ENCODE measurements around the gene ADARB2.
"Not testable (repeated sequence)": the region's sequence is repeated elsewhere in the genome, so short reads cannot be mapped to it uniquely, and the experiment has no call there.

The ADARB2 gene

DNA sequence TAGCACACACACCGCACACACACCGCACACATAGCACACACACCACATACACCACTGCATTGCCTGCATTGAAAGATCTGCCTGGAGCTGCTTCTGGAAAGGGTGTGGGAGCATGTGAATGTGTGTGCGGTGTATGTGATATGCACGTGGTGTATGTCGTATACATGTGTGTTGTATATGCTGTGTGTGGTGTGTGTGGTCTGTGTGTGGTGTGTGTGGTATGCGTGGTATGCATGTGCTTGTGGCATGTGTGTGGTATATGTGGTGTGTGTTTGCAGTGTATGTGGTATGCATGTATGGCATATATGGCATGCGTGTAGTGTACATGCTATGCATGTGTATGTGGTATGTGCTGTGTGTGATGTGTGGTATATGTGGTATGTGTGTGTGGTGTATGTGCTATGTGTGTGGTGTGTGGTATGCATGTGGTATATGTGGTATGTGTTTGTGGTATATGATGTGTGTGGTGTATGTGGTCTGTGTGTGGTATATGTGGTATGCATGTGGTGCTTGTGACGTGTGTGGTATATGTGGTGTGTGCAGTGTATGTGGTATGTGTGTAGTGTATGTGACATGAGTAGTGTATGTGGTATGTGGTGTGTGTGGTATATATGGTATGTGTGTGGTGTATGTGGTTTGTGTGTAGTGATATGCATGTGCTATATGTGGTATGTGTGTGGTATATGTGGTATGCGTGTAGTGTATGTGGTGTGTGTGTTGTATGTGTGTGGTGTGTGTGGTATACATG is 505.0 kb downstream of the ADARB2 start:
- DNase-seq = no peak

DNA sequence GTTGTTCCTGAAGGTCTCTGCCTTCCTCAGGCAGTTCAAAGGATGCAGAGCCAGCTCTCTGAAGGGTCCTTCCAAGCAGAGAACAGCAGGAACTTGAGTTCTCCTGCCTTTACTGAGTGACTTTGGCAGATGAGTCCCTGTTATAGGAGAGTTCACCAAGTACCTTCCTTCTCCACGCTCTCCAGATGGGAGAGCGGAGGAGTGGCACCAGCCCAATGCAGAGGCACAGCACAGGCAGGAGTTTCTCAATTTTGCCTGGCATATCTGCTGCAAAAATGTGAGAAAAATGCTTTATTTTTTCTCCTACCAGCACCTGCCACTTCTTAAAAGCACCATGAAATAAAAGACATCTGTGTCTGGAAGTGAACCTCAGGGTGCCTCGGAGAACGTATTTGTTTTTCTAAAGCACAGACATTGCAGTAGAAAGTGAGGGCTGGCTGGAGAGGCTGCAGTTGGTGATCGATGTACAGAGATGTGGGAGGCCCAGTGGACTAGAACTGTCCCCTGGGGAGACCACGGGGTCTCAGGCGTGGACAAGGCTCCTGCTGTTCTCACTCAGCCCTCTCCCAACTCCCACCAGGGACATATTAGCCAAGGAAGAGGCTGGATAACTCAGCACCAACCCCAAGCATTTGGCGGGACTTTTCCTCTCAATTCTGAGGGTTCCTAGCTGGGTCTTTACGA is 506.6 kb downstream of the ADARB2 start:
- no peak for DNase-seq

DNA sequence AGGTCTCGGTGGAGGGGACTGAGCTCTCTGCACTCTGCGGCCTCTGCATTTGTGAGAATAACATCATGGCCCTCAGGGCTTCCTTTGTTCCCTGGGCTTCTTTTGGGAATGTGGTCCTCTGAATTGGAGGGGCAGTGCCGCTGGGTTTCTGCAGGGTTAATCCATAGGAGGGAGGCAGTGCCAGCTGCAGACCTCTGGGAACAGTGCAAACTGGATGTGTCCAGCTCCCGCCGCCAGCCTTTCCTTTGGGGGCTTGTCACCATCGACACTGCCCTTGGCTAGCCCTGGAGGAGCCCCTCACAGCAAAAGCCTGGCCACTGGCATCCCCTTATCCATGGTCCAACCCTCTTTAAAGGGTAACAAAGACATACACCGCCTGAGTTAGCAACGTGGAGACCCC is 507.2 kb downstream of the ADARB2 start:
- no peak for DNase-seq

DNA sequence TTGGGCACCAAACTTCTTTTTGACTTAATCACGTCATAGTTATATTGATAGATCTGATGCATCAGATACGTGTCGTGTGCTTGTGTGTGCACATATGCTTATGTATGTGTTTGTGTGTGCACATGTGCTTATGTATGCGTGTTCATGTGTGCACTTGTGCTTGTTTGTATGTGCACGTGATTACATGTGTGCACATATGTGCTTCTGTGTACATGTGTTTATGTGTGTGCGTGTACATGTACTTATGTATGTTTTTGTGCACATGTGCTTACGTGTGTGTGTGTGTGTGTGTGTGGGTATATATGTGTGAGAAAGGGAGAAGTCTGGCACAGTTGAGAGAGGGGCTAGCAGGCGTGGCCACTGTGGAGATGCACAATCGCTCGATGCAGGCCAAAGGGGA is 507.8 kb downstream of the ADARB2 start:
- no peak for DNase-seq

DNA sequence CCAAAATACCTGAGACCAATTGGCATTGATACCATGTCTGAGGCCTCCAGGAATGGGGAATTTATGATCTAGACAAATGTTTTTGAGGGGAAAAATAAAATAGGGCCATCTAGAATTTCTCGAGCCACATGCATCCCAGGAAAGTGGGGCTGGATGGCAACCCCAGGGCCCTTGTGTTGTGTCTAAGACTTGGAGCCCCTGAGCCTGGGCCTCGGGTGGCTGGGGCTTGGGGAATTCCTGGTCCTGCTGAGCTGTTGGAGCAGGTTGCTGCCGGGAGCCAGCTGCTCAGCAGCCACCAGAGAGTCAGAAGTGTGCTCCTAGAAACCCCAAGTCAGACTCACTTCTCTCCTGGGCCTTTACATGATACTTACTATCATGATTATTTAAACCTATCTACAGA is 508.2 kb downstream of the ADARB2 start:
- no peak for DNase-seq

DNA sequence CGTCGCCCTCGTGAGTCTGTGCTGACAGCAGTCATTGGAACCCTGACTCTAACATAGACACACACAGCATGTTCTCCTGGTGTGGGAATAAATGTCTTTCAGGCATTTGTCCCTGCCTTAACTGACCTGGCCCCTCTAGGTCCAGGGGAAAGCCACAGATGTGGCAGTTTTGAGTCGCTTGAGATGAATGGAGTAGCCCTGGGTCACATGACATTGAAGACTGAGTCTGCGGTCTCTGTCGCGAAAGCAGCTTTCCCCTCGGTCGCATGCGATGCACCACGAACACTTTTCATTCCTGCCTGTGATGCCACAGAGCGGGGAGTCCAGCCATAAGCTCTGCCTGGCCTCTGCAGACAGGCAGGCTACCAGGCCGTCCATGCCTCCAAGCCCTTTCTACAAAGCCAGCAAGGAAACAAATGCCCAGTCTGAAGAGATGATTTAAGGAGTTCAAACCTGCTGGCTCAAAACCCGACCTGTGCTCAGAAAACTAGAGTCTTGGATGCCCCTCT is 508.8 kb downstream of the ADARB2 start:
- DNase-seq = no peak

DNA sequence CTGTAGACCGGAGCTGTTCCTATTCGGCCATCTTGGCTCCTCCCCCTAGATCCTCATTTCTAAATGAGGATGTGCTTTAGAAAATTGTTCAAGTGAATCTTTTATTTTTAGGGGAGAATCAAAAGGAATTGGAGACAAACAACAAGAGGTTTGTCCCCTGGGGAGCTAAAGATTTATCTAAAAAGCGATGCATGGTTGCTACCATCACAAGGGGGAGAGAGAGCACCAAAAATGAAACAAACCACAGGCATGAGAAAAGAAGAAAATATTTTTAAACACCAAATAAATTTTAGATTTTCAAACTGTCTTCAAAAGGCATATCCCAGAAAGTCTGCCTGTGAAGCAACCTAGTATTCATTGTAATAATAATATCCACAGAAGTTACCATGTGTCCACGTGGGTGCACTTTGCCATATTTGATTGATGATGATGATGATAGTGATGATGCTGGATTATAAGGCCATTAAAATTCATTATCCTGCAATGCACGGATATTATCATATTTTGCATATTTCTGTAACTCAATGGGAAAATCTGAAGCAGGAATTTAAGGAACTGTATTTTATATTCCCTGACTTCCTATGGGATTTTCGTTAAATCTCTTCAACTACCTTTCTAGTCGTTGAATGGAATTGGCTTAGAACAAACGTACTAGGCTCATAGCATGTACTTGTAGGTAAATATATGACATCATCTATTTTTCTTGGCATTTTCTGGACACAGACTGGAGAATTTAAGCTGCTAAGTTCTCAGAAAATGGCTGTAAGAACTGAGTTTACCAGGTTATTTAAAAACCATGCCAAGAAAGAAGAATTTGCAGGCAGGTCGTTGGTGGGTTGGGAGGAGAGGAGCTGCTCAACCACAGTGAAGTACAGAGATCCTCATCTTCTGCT is 509.6 kb downstream of the ADARB2 start:
- DNase-seq = no peak

DNA sequence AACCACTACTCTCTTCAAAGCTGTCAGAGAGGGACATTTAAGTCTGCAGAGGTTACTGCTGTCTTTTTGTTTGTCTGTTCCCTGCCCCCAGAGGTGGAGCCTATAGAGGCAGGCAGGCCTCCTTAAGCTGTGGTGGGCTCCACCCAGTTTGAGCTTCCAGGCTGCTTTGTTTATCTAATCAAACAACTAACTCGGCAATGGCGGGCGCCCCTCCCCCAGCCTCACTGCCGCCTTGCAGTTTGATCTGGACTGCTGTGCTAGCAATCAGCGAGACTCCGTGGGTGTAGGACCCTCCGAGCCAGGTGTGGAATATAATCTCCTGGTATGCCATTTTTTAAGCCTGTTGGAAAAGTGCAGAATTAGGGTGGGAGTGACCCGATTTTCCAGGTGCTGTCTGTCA is 510.4 kb downstream of the ADARB2 start:
- not testable (repeated sequence) for DNase-seq

DNA sequence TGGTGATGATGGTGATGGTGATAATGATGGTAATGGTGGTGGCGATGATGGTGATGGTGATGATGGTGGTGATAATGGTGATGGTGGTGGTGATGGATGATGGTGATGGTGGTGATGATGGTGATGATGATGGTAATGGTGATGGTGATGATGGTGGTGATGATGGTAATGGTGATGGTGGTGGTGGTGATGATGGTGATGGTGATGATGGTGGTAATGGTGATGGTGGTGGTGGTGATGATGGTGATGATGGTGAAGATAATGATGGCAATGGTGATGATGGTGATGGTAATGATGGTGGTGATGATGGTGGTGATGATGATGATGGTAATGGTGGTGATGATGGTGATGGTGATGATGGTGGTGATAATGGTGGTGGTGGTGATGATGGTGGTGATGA is 517.5 kb downstream of the ADARB2 start:
- not testable (repeated sequence) for DNase-seq

DNA sequence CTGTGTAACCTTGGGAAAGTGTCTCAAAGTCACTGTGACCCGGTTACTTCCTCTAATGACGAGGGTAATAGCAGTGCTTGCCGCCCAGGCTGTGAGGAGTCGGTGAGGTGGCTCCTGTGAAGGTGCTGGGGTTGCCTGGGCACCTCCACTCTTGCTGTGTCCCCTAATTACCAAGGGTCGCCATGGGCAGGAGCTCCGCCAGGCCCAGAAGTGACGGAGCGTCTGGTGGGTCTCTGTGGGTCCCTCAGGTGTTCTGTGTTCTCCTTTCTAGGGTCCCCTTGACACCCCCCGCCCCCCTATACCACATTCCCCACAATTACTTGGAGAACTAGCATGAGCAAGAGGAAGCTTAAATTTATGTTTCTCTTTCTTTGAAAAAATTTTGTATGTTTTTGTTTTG is 519.7 kb downstream of the ADARB2 start:
- no peak for DNase-seq

DNA sequence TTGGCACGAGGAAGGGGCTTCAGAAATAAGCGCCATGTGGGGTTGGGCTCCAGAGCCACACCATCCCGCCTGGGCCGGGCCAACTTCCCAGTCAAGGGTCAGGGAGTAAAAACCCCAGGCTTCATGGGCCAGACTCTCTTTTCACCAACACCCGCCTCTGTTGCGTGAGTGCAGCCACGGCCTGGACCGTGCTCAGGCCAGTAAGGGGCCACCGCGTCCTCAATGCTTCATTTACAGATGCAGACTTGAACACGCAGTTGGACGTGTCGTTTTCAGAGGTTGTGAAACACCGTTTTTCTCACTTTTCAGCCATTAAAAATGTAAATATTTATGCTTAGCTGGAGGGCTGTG is 520.1 kb downstream of the ADARB2 start:
- no peak for DNase-seq

DNA sequence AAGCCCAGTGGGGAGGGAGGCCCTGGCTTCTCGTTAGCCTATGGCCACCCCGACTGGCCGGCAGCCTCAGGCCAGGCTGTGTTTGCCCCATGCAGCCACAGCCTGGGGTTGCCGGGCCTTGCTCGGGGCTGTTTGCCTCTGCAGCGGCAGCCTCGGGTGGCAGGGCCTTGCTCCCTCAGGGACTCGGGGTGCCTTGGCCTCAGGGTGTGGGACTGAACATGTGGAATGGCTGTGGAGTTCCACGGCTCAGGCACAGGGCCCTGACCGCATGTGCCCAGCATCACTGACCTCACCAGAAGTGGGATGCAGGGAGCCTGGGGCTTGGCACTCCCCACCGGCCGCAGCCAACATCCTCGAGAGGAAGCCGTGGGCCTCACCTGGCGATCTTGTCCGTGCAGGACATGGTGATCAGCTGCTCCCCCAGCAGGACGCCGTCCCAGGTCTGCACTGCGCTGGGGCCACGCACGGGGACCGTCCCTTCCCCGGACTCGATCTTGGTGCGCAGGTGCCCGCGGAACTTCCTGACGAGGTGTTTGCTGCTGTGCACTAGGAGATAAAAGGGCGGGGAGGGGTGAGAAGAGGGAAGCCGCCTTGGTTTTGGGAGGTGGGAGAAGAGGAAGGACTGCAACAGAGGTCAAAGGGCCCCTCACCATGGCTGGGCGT is 520.6 kb downstream of the ADARB2 start:
- no peak for DNase-seq

DNA sequence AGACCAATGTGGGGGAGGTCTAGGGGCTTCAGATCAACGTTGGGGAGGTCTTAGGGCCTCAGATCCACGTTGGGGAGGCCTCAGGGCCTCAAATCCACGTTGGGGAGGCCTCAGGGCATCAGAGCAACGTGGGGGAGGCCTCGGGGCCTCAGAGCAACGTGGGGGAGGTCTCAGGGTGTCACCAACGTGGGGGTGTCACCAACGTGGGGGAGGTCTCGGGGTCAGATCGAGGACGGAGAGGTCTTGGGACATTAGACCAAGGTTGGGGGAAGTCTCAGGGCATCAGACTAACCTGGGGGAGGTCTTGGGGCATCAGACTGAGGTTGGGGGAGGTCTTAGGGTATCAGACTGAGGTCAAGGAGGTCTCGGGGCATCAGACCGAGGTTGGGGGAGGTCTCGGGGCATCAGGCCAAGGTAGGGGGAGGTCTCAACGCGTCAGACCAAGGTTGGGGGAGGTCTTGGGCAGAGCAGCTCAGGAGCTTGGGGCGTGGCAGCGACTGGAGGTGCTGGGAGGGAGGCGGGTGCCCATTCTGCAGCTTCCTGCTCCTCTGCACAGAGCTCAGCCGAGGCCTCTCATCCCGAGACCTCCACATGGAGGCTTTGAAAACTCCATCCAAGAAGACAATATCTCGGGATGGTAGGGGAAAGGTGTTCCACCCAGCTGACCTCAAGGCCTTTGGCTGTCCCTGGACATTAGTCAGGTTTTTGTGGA is 521.3 kb downstream of the ADARB2 start:
- DNase-seq = no peak

DNA sequence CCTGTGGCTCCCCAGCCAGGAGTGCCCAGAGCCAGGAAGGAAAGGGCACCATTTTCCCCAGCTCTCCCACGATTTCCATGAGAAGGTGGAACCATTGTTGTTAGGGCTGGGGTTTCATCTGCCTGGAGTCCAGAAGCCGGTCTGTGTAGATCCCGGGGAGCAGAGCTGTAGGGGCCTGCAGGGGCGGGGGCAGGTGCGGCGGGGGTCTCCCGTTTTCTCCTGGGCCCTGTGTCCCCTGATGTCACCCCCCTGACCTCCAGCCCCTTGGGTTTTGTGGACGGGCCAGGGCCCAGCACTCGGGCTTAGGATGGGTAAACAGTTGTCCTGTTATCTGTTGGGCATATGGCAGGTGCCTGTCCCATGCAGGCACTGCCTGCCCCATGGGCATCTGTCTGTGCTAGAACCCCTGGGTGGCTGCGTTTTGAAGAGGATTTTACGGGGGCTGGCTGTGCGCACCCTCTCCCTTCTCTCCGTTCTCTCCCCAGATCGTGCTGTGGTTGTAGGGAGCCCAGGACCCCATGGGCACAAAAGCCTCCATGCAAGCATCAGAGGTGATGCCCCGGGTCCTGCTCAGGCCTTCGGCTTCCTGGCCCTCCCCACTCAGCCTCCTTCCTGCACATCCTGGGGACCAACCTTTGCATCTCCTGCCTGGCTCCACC is 522.3 kb downstream of the ADARB2 start:
- DNase-seq = no peak

DNA sequence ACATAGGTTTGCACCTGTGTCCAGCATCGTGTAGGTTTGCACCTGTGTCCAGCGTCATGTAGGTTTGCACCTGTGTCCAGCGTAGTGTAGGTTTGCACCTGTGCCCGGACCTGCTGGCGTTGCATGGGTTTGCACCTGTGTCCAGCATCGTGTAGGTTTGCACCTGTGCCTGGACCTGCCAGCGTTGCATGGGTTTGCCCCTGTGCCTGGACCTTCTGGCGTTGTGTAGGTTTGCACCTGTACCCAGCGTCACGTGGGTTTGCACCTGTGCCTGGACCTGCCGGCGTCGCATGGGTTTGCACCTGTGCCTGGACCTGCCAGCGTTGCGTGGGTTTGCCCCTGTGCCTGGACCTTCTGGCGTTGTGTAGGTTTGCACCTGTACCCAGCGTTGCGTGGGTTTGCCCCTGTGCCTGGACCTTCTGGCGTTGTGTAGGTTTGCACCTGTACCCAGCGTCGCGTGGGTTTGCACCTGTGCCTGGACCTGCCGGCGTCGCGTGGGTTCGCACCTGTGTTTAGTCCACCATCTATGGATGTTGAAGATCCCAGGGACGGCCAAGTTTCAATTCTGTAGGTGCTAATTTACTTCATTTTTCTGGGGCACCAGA is 523.2 kb downstream of the ADARB2 start:
- no peak for DNase-seq

DNA sequence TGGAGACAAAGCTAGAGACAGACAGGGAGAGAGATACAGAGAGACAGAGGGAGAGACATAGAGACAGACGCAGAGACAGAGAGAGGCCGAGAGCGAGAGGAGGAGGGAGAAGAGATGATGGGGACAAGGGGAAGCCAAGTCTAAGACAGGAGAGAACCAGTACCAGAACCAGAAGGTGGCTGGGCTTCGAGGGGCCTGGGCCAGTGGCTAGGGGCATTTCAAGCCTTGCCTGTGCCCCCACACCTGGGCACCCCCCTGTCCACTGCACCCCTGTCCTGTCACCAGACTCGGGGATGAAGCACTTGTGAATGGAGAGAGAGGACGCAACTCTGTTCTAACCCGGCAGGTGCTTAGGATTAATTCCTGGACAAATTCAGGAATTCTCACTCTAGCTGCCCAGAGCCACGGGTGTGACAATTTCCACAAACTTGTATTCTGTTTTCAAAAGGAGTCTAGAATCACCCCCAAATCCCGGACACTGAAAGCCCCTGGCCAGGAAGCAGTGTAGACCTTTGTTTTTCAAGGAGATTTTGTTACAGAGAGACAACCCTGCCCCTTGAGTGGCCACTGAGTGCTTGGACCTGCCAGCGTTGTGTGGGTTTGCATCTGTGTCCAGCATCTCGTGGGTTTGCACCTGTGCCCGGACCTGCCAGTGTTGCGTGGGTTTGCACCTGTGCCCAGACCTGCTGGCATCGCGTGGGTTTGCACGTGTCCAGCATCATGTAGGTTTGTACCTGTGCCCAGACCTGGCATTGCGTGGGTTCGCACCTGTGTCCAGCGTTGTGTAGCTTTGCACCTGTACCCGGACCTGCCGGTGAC is 523.9 kb downstream of the ADARB2 start:
- DNase-seq = no peak

DNA sequence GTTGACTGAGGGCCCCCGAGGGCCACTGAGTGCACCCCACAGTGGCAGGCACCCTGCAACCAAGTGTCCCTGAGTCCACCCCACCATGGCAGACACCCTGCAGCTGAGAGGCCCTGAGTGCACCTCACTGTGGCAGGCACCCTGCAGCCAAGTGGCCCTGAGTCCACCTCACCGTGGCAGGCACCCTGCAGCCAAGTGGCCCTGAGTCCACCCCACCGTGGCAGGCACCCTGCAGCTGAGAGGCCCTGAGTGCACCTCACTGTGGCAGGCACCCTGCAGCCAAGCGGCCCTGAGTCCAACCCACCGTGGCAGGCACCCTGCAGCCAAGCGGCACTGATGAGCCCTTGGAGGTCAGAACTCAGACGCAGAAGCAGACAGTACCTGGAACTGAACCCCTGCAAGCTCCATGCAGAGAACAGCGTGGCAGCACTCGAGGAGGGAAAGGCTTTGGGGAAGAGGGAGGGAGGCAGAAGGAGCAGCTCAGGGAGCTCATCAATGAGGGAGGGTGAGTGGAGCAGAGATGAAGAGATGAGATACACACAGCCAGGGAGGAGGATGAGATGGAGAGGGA is 524.7 kb downstream of the ADARB2 start:
- DNase-seq = no peak

DNA sequence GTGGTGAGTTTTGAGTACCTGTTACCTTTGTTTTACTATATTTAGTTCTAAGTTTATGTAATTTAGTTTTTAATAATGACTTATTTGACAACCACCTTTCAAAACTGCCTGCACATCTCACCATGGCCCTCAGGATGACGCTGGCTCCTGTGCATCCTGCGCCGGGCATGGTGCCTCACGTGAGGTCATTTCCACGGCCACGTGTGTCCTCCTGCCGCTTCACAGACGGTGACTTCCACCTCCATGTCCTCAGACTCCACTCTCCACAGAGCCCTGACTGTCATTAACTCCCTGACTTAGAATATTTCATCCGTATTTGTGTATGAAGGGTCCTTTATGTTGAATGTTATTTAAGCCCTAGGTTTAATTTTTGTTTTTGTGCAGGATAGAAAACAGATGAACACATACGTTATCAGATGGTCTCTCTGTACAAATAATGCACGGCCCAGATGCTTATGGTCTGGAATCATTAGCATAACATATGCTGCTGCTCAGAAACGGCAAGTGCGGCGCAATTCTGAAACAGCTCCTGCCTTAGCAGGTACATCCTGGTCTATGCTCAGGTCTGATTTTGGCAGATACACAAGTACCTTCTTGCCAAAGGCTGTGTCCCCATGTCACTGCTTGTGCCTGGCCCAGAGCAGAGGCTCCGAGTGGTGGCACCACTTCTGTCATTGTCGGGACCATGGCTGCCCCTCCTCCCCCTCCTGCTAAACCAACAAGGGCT is 525.3 kb downstream of the ADARB2 start:
- no peak for DNase-seq

DNA sequence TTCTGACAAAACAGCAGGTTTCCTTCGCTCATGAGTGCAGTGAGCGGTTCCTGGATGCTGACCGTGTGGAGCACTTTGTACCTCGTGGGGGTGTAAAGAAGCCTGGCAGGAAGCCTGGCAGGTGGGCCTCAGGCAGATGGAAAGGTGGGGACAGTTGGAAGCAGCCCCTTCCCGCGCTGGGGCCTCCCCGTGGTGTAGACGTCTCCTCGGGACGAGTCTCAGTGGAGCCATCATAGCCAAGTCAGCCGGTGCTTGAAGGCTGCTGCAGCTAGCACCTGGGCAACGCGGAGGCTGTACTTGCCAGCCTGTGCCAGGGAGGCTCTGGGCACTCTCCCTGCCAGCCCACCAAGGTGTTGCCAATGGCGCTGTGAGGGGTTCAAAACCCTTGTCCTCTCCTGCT is 526.7 kb downstream of the ADARB2 start:
- DNase-seq = no peak

Data from CD4-positive, alpha-beta T cell treated with Interleukin-15 for 1 hour (primary cell).